Measurements from ENCODE around the gene SPOCK1.

SPOCK1 gene

GRCh38 chr5:137186759-137187461 lies 312.2 kb downstream of the SPOCK1 start:
- H3K9me3 Mint-ChIP-seq, result no peaks in the 10 kb centered on the region
- H3K4me1 Mint-ChIP-seq, result peaks cover 6% of the 10 kb centered on the region
- H3K27ac Mint-ChIP-seq, result no peak overlapping the region
- no peak for TF ChIP-seq CTCF (IDR thresholded peaks at IDR 0.05; ENCODE audit: unreplicated experiment in 3 of 3)
- no peak overlapping the region for H3K4me3 Mint-ChIP-seq
- H3K27me3 Mint-ChIP-seq (ENCODE audit: low read depth), result peaks cover 5% of the 10 kb centered on the region
- H3K36me3 Mint-ChIP-seq (ENCODE audit: low read depth), result no peaks in the 10 kb centered on the region

GRCh38 chr5:137185193-137185592 lies 313.9 kb downstream of the SPOCK1 start:
- Mint-ChIP-seq H3K36me3 (ENCODE audit: low read depth) (no peaks in the 10 kb centered on the region), H3K9me3 (no peaks in the 10 kb centered on the region), H3K27me3 (ENCODE audit: low read depth) (peaks cover 5% of the 10 kb centered on the region), H3K27ac (no peak overlapping the region), H3K4me3 (no peak overlapping the region), H3K4me1 (peaks cover 6% of the 10 kb centered on the region)
- no peak for TF ChIP-seq CTCF (IDR thresholded peaks at IDR 0.05; ENCODE audit: unreplicated experiment in 3 of 3)

- Mint-ChIP-seq H3K27ac (no peak overlapping the region), H3K9me3 (no peaks in the 10 kb centered on the region), H3K36me3 (ENCODE audit: low read depth) (no peaks in the 10 kb centered on the region), H3K4me1 (peaks cover 6% of the 10 kb centered on the region), H3K27me3 (ENCODE audit: low read depth) (peaks cover 5% of the 10 kb centered on the region), H3K4me3 (no peak overlapping the region)
- TF ChIP-seq CTCF (IDR thresholded peaks at IDR 0.05; ENCODE audit: unreplicated experiment in 3 of 3), result no peak
These were observed 314.4 kb downstream of the SPOCK1 start for GRCh38 chr5:137184734-137185133.

- no peak for TF ChIP-seq CTCF (IDR thresholded peaks at IDR 0.05; ENCODE audit: unreplicated experiment in 3 of 3)
- Mint-ChIP-seq H3K27ac (no peak overlapping the region), H3K27me3 (ENCODE audit: low read depth) (peaks cover 5% of the 10 kb centered on the region), H3K4me3 (no peak overlapping the region), H3K4me1 (peaks cover under 1% of the 10 kb centered on the region), H3K9me3 (no peaks in the 10 kb centered on the region), H3K36me3 (ENCODE audit: low read depth) (no peaks in the 10 kb centered on the region)
These were observed 316.6 kb downstream of the SPOCK1 start for GRCh38 chr5:137182576-137182975.

GRCh38 chr5:137181667-137182066 lies 317.5 kb downstream of the SPOCK1 start:
- Mint-ChIP-seq H3K36me3 (ENCODE audit: low read depth) (no peaks in the 10 kb centered on the region), H3K4me3 (no peak overlapping the region), H3K9me3 (no peaks in the 10 kb centered on the region), H3K4me1 (peaks cover 6% of the 10 kb centered on the region), H3K27me3 (ENCODE audit: low read depth) (peaks cover 5% of the 10 kb centered on the region), H3K27ac (no peak overlapping the region)
- TF ChIP-seq CTCF (IDR thresholded peaks at IDR 0.05; ENCODE audit: unreplicated experiment in 3 of 3), result no peak

GRCh38 chr5:137179203-137179602 lies 319.9 kb downstream of the SPOCK1 start:
- no peaks in the 10 kb centered on the region for H3K36me3 Mint-ChIP-seq (ENCODE audit: low read depth)
- H3K27me3 Mint-ChIP-seq (ENCODE audit: low read depth), result no peaks in the 10 kb centered on the region
- no peaks in the 10 kb centered on the region for H3K9me3 Mint-ChIP-seq
- peaks cover 6% of the 10 kb centered on the region for H3K4me1 Mint-ChIP-seq
- no peak overlapping the region for H3K27ac Mint-ChIP-seq
- H3K4me3 Mint-ChIP-seq, result no peak overlapping the region
- TF ChIP-seq CTCF (IDR thresholded peaks at IDR 0.05; ENCODE audit: unreplicated experiment in 3 of 3), result no peak
